Measurements from ENCODE around the gene TRIP6.

DNA sequence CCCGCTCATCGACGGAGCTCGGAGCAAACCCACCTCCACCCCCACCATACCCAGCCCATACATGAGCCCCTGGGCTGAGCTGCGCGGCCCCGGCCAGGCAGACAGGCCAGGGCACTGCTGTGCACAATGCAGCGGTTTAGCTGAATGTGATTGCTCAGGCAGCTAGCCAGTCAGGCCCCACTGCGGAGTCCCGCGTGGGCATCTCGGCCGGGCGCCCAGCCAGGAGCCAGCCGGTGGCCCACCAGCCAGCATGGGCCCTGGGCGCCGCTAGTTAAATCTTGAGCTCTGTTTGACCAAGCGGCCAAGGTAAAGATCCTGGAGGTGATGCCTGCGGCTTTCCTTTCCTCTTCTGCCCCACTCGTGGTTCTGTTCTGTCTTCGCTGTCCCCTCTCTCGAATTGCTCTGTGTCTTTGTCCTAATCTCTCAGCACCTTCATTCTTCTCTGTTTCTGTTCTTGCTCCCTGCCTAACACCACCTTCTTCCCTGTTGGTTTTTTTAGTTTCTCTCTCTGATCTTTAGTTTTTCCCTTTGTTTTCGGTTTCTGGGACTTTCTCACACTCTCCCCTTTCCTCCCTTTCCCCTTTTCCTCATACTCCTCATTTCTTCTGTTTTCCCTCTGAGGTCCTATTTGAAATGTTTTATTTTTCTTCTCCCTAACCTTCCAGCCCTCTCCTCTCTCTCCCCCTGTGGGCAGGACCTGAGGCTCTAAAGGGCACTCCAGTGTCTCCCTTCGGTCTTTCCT lies 15.8 kb downstream of the TRIP6 start:
- TF ChIP-seq, protein P1, sequence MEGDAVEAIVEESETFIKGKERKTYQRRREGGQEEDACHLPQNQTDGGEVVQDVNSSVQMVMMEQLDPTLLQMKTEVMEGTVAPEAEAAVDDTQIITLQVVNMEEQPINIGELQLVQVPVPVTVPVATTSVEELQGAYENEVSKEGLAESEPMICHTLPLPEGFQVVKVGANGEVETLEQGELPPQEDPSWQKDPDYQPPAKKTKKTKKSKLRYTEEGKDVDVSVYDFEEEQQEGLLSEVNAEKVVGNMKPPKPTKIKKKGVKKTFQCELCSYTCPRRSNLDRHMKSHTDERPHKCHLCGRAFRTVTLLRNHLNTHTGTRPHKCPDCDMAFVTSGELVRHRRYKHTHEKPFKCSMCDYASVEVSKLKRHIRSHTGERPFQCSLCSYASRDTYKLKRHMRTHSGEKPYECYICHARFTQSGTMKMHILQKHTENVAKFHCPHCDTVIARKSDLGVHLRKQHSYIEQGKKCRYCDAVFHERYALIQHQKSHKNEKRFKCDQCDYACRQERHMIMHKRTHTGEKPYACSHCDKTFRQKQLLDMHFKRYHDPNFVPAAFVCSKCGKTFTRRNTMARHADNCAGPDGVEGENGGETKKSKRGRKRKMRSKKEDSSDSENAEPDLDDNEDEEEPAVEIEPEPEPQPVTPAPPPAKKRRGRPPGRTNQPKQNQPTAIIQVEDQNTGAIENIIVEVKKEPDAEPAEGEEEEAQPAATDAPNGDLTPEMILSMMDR (IDR thresholded peaks at IDR 0.05; ENCODE audit: poor library complexity), result no peak
- no peak for TF ChIP-seq EZH2 (IDR thresholded peaks at IDR 0.05; ENCODE audit: borderline replicate concordance)
- TF ChIP-seq EZH2phosphoT487 (IDR thresholded peaks at IDR 0.05; ENCODE audit: low read depth, severe bottlenecking, unreplicated experiment), result no peak
